Activated T-helper 1 cell treated with anti-CD3 and anti-CD28 coated beads, Interleukin-2, amount 50 U/mL, for 16 hours (primary cell): ENCODE results near the gene OR12D3.
"Not testable (repeated sequence)": the region's sequence is repeated elsewhere in the genome, so short reads cannot be mapped to it uniquely, and the experiment has no call there.

Experiments
- DNase-seq, 2 donors: peaks; one replicate each; pipeline ENCODE4 v3.0.0-alpha.2; 2020; ENCODE audit warnings: low read depth in 1 of 2, low spot score in 1 of 2

OR12D3 gene

DNA sequence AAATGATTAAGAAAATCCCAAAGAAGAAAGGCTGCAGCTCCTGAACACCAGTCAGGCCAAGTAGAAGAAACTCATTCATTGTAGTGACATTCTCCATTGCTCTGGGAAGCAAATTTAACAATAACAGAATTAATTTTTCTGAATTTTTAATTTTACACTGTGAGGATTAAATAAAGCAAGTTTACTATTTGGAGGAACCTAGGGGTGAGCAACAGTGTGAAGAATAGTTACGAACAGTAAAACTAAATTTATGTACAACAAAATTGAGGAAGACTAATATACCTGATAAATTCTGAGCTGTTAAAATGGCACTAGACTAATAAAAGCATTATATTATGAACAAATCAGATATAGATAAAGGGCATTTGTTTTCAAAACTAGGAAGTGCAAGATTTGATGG lies at the start of gene OR12D3:
Gene OR12D3, minus strand, starts transcription at position 101 of the 400 bp plus-strand sequence. Its CDS starts 4 bp downstream, at position 97.
- DNase-seq, result no peak

DNA sequence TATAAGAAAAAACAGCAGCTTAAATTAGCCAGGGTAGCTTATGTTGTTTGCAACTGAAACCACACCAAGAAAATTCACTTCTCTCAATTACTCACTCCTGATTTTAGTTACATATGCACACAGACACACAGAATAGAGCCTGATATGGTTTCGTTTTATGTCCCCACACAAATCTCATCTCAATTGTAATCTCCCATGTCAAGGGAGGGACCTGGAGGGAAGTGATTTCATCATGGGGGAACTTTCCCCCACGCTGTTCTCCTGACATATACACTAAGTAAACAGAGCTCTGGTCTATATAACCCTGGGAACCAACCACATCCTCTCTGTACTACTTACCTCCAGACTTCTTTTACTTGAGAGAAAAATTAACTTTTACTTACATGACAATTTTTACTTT lies 49.5 kb upstream of the OR12D3 start:
- DNase-seq, result no peak

DNA sequence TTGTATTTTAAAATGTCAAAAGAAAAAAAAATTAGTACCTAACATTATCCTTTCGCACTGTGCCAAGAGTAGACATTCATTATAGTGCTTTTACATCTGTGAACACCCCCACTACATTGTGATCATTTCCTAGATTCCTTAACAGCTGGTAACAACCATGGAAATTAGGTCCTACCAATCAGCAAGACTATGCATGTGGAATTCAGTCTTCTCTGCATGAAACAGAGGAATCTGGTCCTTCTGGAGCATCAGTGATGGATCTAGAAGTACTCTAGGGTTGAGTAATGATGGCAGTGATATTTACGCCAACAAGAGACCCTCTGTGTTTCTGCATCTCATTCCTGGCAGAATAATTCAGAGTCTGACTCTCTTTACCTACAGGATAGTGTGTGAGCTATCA lies 49.1 kb upstream of the OR12D3 start:
- no peak for DNase-seq

GRCh38 chr6:29419516-29419915 lies 44.4 kb upstream of the OR12D3 start:
- DNase-seq, result no peak

DNA sequence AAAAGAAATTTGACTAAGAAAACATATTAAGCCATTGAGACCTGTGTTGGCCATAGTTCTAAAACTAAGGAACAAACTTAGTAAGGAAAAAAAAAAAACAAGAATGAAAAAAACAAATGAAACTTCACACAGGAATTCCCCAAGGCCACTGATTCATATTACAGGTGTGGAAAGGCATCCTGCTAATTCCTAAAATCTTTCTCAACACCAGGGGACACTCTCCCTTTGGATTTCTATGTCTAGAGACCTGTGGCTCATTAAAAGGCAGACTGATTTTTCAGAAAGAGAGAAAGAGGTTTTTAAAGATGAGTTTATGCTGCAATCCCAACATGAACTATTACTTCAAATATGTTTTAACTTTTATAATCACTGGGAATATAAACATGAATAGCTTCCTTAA lies 39.5 kb upstream of the OR12D3 start, which contains the start of gene OR12D1:
Gene OR12D1, plus strand, starts transcription at position 341 of the 400 bp plus-strand sequence.
- no peak for DNase-seq

DNA sequence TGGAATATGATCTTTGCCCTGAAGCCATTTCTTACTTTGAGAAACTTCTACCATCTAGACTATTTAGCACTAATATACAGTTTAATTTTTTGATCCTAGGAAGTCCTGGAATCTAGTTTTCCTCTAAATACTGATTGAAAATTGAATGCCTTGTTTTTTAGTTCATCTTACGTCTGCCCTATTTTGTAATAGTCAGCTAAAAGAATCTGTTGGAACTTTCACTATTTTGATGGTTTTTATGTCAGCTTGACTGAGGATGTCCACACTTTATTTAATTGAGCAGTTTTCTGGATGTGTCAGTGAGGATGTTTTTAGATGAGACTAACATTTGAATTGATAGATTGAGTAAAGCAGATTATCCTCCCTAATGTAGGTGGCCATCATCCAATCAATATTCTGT lies 28.7 kb upstream of the OR12D3 start:
- DNase-seq, result no peak

GRCh38 chr6:29399525-29399924 lies 24.4 kb upstream of the OR12D3 start:
- DNase-seq, result no peak

DNA sequence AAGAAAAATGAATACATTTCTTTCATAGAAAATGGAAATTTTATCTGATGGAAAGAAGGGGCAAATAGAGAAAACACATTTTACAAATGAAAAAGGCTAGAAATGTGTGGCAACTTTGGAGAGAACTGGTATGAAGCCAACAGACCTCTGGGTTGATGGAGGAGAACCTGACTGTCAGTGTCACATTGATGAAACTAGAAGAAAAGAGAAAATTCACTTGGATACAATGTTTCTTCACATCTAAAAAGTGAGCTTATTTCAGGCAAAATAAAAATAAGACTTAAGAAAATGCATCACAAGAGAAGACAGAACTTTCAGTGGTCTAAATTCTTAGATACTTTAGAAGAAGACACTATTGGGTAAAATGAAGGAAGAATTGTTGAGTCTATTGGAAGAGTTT lies 20.2 kb upstream of the OR12D3 start, which contains the start of gene OR12D2:
Gene OR12D2, plus strand, starts transcription at position 301 of the 400 bp plus-strand sequence. CDS start 1,069 bp downstream, outside the sequence.
- DNase-seq, result no peak

GRCh38 chr6:29388533-29388932 lies 13.4 kb upstream of the OR12D3 start:
- no peak for DNase-seq

DNA sequence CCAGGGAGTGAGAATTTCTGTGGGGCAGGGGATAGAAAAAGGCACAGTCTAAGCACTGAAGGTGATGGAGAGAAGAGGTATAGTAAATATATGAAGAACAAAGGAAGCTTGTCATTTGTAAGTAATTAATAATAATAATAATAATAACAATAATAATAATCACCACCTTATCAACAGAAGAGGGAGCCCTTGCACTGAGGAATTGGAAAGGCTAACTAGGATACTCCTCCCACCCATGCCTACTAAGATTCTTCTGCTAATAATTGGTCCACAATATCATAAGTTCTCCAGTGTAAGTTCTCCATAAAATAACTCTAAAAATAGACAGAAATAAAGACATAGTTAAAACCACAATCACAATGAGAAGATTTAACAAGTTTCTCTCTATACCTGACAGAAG lies 912 bp upstream of the OR12D3 start:
- DNase-seq, result no peak

GRCh38 chr6:29368765-29369164 lies 6.3 kb downstream of the OR12D3 start, which contains the start of gene OR5V1:
Gene OR5V1 (minus strand): TSS chr6:29368865. CDS start chr6:29356195, 12,670 bp downstream.
- no peak for DNase-seq

DNA sequence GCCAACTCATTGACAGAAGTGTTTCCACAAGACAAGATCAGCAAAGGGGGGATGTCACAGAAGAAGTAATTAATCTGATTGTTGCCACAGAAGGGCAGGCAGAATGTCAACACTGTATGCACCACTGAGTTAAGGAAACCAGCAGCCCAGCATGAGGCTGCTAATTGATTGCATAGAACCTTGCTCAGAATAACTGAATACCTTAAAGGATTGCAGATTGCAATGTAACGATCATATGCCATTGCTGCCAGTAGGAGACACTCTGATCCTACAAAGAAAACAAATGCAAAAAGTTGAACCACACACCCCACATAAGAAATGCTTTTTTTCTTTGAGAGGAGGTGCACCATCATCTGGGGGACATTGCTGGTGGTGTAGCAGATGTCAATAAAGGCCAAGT lies 19.5 kb downstream of the OR12D3 start:
- no peak for DNase-seq

GRCh38 chr6:29354980-29355379 lies 20.1 kb downstream of the OR12D3 start:
- DNase-seq, result no peak

DNA sequence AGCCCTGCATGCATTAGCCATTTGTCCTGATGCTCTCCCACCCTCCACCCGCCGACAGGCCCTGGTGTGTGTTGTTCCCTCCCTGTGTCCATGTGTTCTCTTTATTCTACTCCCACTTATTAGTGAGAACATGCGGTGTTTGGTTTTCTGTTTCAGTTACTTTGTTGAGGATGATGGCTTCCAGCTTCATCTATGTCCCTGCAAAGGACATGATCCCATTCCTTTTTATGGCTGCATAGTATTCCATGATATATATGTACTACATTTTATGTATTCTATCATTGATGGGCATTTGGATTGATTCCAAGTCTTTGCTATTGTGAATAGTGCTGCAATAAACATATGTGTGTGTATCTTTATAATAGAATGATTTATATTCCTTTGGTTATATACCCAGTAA lies 25.7 kb downstream of the OR12D3 start:
- DNase-seq, result not testable (repeated sequence)

DNA sequence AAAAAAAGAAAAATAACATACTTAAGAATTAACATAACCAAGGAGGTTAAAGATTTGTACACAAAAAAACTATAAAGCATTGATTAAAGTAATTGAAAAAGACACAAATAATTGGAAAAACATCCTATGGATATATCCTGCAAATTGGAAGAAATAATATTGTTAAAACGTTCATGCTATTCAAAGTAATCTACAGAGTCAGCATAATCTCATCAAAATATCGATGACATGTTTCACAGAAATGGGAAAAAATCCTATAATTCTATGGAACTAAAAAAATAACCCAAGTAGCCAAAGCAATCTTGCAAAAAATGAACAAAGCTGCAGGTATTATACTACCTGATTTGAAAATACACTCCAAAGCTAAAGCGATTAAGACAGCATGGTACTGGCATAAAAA lies 29.7 kb downstream of the OR12D3 start:
- no peak for DNase-seq

DNA sequence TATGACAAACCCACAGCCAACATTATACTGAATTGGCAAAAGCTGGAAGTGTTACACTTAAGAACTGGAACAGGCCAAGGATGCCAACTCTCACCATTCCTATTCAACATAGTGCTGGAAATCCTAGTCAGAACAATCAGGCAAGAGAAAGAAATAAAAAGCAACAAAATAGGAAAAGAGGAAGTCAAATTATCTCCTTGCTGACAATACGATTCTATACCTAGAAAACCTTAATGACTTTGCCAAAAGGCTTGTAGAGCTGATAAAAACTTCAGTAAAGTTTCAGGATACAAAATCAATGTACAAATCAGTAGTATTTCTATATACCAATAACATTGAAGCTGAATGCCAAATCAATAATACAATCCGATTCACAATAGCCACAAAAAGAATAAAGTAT lies 38.8 kb downstream of the OR12D3 start:
- DNase-seq, result no peak

DNA sequence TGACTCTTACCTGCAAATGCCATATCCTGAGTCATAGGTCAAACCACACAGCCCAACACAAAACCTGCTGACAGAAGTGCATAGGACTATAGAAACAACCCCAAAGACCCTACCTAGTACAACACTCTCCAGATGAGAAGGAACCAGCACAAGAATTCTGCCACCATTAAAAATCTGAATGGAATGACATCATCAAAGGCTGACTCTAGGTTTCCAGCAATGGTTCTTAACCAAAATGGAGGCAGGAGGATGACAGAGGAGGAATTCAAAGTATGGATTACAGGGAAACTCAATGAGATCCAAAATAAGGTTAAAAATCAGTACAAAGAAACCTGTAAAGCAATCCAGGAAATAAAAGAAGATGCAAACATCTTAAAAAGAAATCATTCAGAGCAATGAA lies 42.4 kb downstream of the OR12D3 start:
- no peak for DNase-seq

DNA sequence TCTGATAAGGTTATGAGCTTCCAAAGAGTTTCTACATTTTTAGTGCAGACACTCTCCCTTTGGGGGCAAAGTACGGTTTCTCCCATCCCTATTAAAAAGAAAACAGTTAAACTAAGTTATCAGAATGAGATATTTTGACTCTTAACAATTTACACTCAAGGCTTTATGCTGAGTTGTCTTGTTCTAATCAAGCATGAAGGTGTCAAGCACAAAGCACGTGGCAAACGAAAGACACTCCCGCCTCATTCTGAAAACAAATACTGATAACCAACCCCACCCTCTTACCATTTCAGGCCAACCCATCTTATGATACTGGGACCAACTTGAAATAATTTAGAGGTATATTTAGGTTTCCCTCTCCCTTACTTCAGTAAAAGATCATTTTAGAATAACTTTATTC lies 49.3 kb downstream of the OR12D3 start:
- DNase-seq, result no peak
